GM04504 (cell line): ENCODE results near the gene KCNIP1.

Experiments used
- DNase-seq: peaks from one replicate; pipeline ENCODE4 v3.0.0-alpha.2; 2012; ENCODE audit warnings: low read depth

KCNIP1 gene

GRCh38 chr5:170597109-170597751 is 93.4 kb downstream of the KCNIP1 start:
- DNase-seq = peak; percentile 73

DNA sequence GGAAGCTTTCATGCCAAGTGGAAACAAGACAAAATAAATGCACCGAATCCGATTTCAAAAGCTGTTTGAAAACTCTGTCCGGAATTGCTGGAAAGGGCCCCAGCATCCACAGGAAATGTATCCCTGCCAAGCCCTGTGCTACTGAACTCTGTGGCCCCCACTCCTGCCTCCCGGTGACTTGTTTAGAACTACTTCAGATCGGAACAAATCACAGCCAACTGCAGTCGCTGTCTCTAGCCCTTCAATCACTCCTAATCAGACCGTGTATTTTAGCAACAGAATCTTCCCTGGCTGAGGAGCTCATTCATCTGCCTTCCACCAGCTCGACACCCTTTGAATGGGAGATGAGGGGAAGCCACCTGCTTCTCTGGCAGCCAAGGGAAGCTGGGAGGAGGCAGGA is 94.1 kb downstream of the KCNIP1 start:
- no peak for DNase-seq

DNA sequence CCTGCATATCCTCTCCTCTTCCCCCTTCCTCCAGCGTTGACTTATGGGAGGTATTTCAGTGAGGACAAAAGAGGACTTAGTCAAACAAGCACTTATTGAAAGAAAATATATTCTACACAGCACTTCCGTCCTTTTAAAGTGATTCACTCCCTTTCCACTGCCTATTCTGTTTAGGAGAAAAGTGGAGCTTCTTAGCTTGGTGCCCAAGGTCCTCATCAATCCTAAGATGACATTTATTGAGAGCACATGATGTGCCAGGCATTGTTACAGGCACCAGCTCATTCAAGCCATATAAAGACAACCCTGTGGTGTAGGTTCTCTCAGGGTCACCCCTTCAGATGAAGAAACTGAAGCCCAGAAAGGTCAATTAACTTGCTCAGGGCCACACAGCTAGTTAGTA is 95.9 kb downstream of the KCNIP1 start:
- no peak for DNase-seq

DNA sequence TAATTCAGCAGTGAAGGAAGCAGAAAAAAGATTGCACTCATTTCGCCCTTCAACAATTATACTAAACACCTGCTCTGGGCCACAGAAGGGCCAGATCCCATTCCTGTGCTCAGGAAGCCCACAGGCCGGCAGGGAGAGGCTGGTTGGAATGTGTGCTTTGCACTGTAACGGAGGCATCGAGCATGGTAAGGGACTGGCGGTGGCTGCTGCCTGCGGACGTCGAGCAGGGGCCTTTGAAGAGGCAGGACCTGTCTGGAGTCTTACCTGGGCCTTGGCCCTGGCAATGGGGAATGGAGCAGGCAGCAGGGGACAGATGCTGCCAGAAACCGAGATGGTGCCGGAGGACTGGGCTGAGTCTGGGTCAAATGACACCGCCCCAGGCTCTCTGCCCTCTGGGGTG is 97.8 kb downstream of the KCNIP1 start:
- no peak for DNase-seq

GRCh38 chr5:170603109-170603508 is 99.3 kb downstream of the KCNIP1 start:
- DNase-seq = no peak

DNA sequence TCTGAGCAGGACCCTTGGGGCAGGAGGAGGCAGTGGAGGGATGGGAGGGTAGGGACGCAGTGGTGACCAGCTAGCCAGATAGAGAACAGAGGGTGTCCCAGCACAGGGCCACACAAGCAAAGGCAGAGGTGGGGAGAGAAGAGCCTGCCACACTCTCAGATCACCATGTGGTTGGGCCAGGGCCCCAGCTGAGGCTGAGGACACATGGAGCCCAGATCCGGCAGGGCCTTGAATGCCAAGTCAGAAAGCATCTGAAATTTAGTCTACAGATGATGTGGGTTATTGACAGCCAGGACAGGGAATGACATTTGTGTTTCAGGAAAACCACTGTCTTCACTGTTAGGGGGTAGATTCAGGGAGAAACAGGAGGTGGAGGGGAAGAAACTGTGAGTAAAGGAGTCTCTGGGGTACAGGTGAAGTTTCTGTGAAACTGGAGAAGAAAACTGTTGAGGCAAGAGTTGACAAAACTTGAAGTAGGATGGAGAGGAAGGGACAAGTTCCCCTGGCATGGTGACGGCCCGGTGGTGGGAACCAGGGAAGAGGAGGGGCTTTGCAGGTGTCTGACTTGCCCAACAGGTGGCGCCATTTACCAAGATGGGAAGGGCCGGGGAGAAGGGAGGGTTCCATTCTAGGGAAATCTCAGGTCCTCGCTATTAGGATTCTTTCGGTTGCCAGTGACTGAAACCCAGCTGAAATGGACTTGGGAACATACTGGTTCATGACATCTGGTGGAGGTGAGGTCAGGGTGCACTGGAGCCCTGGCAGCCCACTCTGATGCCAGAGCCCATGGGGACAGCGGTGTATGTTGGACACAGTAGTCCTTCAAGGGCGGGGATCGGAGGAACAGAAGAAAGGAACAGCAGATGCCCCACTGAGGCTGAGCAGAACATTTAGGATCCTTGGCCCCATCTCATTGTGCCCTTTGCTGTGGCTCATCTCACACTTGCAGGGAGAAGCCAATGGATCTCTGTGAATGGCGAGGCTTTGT is 100.1 kb downstream of the KCNIP1 start:
- no peak for DNase-seq

DNA sequence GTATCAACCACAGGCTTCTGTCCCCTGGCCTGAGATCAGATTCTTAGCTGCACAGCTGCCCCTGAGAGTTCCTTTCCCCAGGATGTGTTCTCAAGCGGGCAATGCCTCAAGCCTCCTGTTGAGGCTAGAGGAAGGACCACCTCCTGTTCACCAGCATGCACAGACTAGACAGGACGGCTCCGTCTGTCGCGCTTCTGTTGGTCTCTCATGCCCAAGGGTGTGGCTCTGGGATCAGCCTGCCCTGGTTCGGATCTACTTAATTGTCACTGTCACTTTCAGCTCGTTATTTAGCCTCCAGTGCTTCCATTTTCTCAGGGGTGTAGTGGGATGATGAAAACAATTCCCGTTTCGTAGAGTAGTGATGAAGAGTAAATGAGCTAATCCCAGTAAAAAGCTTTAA is 103.1 kb downstream of the KCNIP1 start:
- DNase-seq = no peak

DNA sequence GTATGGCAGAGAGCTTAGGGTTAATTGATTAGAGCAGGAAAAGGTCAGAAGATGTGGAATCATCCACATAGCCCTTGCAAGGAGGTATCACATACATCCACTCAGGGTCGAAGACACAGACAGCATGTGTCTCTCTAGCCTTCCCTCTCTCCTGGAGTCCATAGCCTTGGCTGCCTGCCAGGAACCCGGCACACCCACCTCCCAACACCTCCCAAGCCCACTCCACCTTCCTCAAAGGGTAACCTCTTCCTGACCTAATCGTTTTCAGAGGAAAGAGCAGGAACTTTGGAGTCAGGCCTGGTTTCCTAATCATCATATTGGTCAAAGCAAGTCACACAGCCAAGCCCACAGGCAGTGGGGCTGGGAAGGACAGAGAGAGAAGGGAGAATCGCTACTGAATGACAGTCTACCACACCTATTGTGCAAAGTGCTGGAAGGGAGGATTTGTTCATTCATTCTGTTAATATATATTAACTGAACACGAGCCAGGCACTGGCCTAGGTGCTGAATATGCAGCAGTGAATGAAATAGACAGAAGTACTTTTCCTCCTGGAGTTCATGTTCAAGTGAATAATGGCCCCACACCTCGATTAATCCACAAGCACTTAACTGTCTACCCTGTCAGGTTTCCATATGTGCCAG is 107.8 kb downstream of the KCNIP1 start:
- DNase-seq = no peak

- no peak for DNase-seq
Measured at GRCh38 chr5:170612256-170612678, 108.4 kb downstream of the KCNIP1 start.

- no peak for DNase-seq
Measured at GRCh38 chr5:170614065-170614490, 110.3 kb downstream of the KCNIP1 start.

GRCh38 chr5:170614720-170615119 is 110.9 kb downstream of the KCNIP1 start:
- DNase-seq = no peak

DNA sequence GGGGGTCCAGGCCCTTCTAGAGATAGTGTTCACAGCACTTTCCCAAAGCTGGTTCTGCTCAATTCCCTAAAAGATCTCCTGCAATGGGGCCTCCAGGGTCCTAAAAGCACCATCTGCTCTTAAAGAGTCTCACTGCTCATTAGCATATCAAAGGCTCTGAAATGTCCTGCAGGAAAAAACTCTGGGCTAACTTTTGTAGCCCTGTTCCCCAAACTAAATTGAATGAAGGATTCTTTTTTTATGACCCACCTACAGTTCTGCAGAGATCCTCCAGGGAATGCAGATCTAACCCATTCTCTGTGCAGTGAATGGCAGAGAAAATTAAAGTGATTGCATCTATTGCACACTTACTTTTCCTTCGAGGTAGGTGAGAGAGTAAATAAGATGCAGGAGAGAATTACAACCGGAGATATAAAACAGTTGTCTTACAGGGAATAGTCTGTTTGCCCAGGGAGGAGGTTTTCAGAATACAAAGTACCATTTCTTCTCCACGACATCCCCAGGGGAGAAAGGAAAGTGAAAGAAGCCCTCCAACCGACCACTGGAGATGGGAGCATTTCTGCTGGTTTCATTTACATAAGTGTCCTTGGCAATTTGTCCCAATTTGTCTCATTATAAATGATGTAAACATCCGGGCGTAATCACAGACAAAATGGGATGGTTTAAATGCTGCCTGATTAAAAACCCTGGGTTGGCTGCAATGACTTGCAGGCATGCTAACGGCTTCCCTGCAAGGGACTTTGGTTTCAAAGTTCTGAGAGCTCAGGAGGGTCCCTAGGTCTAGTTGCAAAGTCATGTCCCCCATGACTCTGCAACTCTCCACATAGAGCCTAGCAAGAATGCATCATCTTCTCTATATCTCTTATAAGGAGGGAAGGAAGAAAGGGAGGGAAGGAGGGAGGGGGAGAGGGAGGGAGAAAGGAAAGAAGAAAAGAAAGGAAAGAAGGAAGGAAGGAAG is 114.0 kb downstream of the KCNIP1 start:
- DNase-seq = no peak

GRCh38 chr5:170619869-170620268 is 116.0 kb downstream of the KCNIP1 start:
- DNase-seq = no peak

DNA sequence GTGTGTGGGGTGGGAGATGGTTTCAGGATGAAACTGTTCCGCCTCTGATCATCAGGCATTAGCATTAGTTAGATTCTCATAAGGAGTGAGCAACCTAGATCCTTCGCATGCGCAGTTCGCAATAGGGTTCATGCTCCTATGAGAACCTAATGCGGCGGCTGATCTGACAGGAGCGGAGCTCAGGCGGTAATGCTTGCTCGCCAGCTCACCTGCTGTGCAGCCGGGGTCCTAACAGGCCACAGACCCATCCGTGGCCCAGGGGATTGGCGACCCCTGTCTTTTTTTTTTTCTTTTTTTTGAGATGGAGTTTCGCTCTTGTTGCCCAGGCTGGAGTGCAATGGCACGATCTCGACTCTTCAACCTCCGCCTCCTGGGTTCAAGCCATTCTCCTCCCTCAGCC is 119.1 kb downstream of the KCNIP1 start:
- no peak for DNase-seq

DNA sequence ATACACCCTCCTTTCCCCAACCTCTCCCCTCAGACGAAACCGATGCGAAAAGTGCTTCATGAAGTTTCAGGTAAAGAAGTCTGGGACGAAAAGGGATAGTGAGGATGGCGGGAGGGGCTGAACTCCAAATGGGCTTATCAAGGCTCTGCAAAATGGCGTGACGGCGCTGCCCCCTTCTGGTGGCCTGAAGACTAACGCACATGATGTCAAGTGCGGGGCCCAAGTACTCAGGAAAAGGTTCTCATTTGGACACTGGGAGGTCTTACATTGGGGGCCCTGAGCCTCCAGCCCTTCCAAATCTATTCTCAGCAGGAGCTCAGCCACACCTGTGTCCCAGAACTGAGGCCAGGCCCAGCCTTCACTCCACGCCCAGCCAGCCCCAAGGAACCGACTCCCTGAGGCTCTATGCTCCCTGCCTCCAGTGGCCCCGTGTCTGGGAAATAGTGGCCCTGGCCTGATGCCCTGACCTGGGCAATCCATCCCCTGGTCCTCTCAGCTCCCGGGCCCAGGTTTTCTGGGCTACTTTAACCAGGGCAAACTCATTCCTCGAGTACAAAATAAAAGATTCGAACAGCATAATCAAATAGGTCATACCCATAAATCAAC is 119.9 kb downstream of the KCNIP1 start:
- DNase-seq = peak; percentile 24

DNA sequence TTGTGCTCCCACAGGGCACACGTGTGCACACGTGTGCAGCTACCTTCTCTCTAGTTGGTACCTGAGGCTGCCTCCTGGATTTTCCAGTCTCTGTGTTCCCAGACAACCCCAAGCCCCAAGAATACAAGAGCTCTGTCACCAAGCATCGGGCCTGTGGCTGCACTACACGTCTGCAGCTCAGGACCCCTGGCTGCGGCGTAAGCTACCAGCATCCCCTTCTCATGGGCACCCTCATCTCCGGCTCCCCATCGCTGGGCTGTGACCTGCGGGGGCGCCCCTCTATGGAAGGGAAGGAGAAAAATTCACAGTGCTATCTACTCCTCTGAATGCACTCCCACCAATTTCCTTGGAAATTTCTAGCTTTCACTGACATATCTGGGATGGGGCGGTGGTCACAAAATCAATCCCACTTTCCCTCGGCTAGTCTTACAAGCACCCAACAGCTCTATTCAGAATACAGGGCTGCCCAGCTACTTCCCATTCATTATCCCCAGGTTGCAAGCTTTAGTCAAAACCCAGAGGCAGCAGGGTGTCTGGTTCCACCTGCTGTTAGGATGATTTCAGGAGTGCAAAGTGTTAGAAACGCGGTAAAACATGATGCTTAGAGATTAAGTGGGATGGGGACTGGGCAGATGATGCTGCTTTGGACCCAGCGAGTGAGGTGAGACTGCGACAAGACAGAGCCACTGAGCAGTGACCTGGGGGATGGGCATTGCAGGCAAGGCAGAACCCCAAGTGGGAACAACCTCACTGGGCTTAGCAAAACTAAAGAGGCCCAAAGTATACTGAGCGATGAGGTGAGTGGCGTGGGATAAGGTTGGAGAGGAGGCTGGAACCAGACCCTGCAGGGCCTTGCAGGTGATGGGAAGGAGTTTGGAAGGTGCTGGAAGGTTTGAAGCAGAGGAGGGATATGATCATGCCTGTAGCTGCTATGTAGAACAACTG is 121.7 kb downstream of the KCNIP1 start:
- no peak for DNase-seq

DNA sequence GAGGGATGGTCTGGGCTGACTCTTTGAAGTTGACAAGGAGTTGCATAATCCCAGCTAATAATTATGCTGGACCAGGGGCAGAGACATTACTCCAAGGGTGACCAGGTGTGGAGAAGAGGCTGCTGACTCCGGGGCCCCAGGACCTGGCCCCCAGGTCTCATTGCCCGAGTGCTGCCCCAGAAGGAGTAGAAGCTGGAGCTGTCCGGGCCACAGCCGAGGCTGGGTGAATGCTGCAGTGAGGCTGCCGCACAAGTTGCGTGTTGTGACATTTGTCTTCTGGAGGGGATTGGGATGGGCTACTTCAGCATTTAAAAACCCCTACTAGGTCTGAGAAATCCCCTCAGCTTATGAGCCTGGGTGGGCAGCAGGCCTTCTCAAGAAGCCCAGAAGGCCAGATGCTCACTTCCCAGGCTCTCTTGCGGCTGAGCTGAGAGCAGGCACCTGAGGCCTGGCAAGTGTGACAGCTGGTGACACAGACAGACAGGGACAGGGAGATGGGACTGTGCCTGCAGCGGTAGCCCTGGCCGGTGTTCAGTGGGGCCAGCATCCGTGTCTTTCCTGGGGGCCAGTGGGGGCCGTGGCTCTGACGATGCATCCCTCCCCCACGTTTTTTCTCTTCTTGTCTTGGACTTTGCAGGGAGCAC is 122.8 kb downstream of the KCNIP1 start:
- DNase-seq = no peak

- DNase-seq = no peak
Measured at GRCh38 chr5:170627271-170627670, 123.5 kb downstream of the KCNIP1 start.

- DNase-seq = no peak
Measured at GRCh38 chr5:170628028-170628427, 124.2 kb downstream of the KCNIP1 start.
